ENCODE data around the gene G6PC3. TPM values are rescaled to one million over a fixed set of nuclear protein-coding genes. Genes with fewer than 3 reads are reported as not detected.

G6PC3 gene
- total RNA-seq, 2 experiments from 2014 or later, result 20.2 to 20.7 TPM

GRCh38 chr17:44088254-44088653 is 17.7 kb downstream of the G6PC3 start:
- peaks cover 16% of the 10 kb centered on the region for H3K4me1 Mint-ChIP-seq (ENCODE audit: low read depth)
- ChIA-PET POLR2A (interaction anchor here (0.6 to 1.6 kb wide), 5 partner anchors 10 to 81 kb away, joined by 3 to 8 read pairs (median 4); partner anchors contain the start of gene G6PC3), CTCF (interaction anchor here (1.3 kb wide), 1 partner anchor 35 kb away, joined by 3 read pairs; the partner anchor contains the start of gene HDAC5)
- ATAC-seq (no peak), DNase-seq (no peak)
- H3K27me3 Mint-ChIP-seq, result no peaks in the 10 kb centered on the region
- TF ChIP-seq CTCF (IDR thresholded peaks at IDR 0.05), result no peak
- no peaks in the 10 kb centered on the region for H3K9me3 Mint-ChIP-seq
- H3K4me3 Mint-ChIP-seq, result no peak overlapping the region
- intact Hi-C loops (cut with micrococcal nuclease), result no loop called here
- H3K36me3 Mint-ChIP-seq (ENCODE audit: low read depth), result no peaks in the 10 kb centered on the region
- H3K27ac Mint-ChIP-seq, result peak overlapping the region; percentile 31

GRCh38 chr17:44091200-44091997 is 20.9 kb downstream of the G6PC3 start:
- Mint-ChIP-seq H3K27me3 (no peaks in the 10 kb centered on the region), H3K9me3 (no peaks in the 10 kb centered on the region), H3K36me3 (ENCODE audit: low read depth) (no peaks in the 10 kb centered on the region), H3K4me1 (ENCODE audit: low read depth) (peaks cover 22% of the 10 kb centered on the region), H3K4me3 (no peak overlapping the region), H3K27ac (no peak overlapping the region)
- ChIA-PET CTCF (interaction anchor here (1.5 kb wide), 1 partner anchor 8 kb away, joined by 4 read pairs; no protein-coding TSS in a partner anchor), POLR2A (interaction anchor here (0.9 to 1.5 kb wide), 2 partner anchors 32 to 64 kb away, joined by 3 to 4 read pairs; partner anchors contain the start of gene HDAC5)
- intact Hi-C loops (cut with micrococcal nuclease), result no loop called here
- no peak for TF ChIP-seq CTCF (IDR thresholded peaks at IDR 0.05)
- ATAC-seq (no peak), DNase-seq (no peak)

GRCh38 chr17:44092051-44092450 is 21.5 kb downstream of the G6PC3 start:
- Mint-ChIP-seq H3K9me3 (no peaks in the 10 kb centered on the region), H3K27me3 (no peaks in the 10 kb centered on the region), H3K27ac (no peak overlapping the region), H3K4me1 (ENCODE audit: low read depth) (peaks cover 15% of the 10 kb centered on the region), H3K36me3 (ENCODE audit: low read depth) (no peaks in the 10 kb centered on the region), H3K4me3 (no peak overlapping the region)
- ChIA-PET CTCF (interaction anchor here (1.5 kb wide), 1 partner anchor 8 kb away, joined by 4 read pairs; no protein-coding TSS in a partner anchor), POLR2A (interaction anchor here (0.9 to 1.5 kb wide), 2 partner anchors 32 to 63 kb away, joined by 3 to 4 read pairs; partner anchors contain the start of gene HDAC5)
- DNase-seq, result no peak
- TF ChIP-seq CTCF (IDR thresholded peaks at IDR 0.05), result no peak
- ATAC-seq, result no peak
- intact Hi-C loops (cut with micrococcal nuclease), result no loop called here

GRCh38 chr17:44093231-44093900 is 22.8 kb downstream of the G6PC3 start:
- POLR2A ChIA-PET, result no interaction called here
- Mint-ChIP-seq H3K9me3 (no peaks in the 10 kb centered on the region), H3K27ac (no peak overlapping the region), H3K4me3 (no peak overlapping the region), H3K27me3 (no peaks in the 10 kb centered on the region), H3K36me3 (ENCODE audit: low read depth) (no peaks in the 10 kb centered on the region), H3K4me1 (ENCODE audit: low read depth) (peaks cover 13% of the 10 kb centered on the region)
- no peak for TF ChIP-seq CTCF (IDR thresholded peaks at IDR 0.05)
- CTCF ChIA-PET, result no interaction called here
- intact Hi-C loops (cut with micrococcal nuclease), result no loop called here
- ATAC-seq (no peak), DNase-seq (no peak)

Data from activated CD8-positive, alpha-beta T cell treated with anti-CD3 and anti-CD28 coated beads for 36 hours (primary cell).